HG03139 (cell line): ENCODE results near the gene SUSD3.

Source experiments
- ATAC-seq: cut with Tn5 transposase; IDR thresholded peaks from one replicate; pipeline ENCODE4 v1.9.1; 2021; ENCODE audit not compliant: unreplicated experiment

SUSD3 gene

DNA sequence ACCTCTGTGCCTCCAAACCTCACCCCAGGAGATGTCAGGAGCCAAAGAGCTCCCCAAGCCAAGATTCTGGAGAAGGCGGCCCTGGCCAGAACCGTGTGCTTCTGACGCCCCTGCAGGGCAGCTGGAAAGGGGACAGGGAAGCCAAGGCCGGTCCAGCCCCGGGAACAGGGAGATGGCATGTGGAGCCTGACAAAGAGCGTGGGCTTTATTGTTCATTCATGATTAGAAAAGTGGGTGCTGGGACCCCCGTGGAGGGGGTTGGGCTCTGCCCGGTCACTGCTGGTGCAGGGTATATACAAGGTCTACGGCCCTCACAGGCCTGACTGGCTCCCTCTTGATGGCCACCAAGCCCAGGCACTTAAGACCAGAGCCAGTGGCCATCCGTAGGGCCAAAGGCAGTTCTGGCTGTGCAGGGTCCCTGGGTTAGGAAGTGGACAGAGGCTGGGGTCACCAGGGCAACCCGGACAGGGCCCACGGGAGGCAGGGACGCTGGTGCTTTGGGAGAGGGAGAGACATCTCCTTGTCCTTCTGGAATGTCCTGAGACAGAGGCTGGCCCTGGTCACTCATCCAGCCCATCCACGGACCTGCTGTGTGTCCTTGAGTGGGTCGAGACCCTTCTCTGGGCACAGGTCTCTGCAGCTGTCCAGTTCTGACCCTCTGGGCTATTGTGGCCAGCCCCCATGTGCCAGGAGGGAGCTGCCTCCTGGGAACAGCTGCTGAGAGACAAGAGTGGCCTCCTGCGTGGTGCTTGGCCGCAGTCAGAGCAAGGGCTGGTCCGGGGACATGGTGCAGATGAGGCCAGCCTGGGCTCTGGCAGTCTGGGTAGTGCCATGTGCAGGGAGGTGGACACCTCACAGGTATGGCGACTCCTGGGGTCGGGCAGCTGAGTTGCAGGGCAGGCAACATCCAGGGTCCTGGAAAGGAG is 63.1 kb downstream of the SUSD3 start:
- ATAC-seq: no peak

DNA sequence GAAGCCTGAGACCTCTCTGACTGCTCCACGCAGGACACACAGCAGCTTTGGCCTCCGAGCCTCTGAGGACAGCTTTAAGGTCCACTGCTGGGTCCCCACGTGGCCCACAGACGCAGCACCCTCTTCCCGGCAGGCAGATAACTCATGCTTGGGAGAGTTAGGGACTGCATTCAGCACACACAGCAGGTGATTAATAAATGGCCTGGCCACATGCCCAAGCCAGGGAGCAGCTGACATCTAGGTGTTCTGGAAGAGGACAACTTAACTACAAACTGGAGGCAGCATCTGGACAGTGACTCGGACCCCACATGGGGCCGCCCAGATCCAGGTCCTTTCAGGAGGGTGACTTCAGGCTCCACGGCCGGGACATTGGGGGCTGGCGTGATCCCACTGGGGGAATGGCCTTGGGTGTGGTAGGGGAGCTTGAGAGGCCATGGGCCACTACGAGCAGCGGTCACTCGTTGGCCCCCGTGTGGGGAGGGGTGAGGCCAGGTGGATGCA is 64.3 kb downstream of the SUSD3 start:
- no peak for ATAC-seq

DNA sequence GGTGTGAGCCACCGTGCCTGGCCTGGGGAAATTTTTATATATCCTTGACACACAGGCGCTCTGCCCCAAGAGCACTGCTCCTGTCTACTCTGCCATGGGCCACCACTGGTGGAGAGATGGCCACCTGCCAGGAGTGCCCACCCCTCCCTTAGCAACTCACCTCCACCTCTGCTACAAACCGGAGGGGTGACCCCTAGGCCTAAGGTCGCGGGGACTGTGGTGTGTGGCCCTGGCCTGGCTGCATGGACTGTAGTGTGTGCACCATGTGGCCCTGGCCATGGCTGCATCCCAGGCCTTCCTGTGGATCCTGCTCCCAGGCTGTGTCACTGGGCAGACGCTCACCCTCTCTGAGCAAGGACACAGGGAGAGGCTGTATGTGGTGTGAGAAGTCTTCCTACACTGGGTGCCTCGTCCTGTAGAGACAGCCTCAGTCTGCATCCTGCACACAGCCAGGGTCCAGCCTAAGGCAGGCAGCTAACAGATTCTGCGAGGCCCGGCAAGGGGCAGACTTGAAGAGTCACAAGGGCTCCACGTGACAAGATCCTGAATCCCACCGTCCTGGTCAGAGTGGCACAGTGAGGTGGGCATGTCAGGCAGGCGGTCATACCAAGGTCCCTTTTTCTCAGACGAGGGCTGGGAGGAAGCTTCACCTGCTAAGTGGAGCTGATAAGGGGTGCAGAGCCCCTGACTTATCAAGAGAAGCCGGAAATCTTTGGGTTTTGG is 65.2 kb downstream of the SUSD3 start:
- no peak for ATAC-seq

DNA sequence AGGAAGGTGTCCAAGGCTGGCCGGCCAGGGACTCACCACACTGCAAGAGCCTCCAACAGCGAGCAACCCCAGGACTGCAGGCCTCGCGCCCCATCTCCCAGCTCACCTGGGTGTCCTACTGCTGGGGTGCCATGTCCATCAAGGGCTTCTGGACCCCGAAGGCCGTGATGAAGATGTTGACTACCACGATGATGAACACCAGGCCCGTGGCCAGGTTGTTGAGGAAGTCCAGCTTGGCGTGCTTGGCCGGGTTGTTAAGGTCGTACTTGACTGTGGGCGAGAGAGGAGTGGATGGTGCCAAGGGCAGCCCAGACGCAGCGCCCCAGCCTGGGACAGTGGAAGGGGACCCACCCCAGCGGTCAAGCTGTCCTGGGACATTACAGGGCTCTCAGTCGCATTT is 66.3 kb downstream of the SUSD3 start:
- no peak for ATAC-seq

DNA sequence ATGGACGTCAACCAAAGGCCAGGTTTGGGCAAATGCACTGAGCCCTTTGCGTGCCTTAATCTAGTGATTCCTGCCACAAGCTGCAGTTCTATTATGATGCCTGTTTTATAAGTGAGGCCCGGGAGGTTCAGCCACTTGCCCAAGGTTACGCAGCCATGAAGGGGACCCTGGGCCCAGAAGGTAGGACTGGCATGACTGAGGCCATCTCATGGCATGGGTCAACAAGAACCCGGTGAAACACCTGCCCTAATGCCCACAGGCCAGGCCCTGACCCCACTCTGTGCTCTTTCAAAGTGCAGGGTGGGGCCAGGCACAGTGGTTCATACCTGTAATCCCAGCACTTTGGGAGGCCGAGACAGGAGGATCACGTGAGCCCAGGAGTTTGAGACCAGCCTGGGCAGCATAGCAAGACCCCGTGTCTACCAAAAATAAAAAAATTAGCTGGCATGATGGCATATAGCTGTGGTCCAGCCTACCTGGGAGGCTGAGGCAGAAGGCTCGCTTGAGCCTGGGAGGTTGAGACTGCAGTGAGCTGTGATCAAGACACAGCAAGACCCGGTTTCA is 66.9 kb downstream of the SUSD3 start:
- no peak for ATAC-seq

DNA sequence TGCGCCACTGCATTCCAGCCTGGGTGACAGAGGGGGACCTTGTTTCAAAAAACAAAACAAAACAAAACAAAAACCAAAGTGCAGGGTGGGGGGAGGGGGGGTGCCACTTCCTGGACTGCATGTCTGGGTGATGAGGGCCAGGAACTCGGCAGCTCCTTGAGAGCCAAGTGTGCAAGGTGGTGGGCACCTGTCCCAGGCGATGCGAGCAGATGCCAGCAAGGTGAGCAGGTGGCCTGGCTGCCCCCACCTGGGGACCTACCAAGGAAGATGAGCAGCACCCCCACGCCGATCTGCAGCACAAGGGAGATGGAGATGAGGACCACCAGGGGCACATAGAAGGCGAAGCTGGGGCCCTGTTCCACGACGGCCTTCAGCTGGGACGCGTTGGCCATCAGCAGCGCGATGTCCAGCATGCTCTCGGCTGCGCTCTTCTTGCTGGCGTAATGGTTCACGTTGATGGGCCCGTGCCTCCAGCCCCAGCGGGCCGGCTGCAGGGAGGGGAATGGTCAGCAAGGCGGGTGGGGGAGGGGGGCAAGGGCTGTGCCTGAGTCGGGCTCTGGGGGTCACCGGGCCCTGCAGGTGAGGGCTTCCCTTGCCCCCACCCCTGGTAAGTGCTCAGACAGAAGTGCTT is 67.8 kb downstream of the SUSD3 start:
- no peak for ATAC-seq

DNA sequence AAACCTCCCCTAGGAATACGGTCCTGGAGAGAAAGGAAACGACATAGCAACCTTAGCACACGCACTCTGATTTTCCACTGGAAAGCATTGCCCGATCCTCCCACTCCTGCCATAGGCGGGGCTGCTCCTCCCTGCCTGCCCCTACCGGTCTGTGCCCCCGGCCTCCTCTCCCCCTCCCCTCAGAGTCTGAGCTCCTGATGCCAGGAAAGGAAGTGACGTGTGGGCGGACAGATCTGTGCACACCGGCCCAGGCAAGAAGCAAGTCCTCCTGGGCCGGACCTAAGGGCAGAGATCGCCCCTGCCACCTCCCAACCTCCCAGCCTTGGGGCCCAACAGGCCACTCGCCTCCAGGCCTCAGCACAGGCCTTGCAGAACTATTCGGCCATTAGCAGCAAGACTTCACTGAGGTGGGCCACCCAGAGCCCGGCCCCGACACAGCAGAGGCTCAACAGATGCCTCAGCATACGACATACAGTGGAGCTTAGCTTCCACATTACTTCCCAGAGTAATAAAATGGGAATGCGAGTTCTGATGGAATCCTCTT is 68.4 kb downstream of the SUSD3 start:
- no peak for ATAC-seq

DNA sequence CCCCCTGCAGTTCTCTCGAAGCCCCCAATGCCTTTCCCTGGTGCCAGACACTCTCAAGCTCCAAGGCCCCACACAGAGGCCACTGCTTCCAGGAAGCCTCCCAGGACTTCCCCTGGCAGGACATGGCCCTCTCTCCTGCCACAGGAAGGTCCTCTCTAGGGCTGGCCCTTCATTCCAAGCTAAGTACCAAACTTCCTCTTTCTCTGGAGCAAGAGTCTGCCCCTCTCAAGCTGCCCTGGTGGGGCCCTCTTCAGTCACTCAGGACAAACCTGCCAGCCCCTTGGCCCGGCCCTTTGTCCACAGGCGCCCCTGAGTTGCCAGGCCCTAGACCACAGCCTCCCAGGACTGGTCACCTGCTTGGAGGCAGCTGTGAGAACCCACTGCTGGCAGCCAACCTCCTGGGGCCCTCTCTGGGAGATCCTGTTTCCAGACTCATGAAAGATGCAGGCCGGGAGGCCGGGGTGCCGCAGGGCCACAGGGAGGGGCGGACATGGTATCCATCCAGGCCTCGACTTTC is 69.0 kb downstream of the SUSD3 start:
- ATAC-seq: no peak

DNA sequence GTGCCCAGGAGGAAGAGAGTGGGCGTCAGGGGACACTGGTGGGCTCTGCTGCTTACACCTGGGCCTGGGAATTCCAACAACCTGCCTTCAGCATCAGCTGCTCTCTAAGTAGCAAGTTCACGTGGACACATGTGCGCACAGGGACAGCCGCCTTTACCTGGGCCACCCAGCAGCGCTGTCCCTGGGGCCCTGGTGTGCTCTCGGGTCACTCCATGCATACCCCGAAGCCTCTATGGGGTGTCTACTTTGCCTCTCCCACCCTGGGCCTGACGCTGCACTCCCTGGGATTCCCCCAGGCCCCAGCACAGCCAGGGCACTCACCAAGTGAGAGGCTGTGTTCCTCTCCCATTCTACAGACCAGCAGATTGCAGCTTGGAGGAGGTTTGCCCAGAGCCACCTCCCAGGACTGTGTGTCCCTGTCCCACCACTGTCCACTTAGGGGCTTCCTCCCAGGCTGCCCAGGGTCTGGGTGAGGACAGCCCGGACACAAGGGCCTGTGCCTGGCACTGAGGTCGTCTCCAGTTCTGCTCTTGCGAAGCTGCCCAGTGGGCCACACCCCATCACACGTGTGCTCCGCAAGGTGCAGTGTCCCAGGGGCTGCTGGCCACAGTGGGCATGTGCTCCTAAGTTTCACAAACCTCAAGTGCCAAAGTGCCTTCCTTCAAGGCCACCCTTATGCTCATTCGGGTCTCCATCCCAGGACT is 69.7 kb downstream of the SUSD3 start:
- no peak for ATAC-seq

DNA sequence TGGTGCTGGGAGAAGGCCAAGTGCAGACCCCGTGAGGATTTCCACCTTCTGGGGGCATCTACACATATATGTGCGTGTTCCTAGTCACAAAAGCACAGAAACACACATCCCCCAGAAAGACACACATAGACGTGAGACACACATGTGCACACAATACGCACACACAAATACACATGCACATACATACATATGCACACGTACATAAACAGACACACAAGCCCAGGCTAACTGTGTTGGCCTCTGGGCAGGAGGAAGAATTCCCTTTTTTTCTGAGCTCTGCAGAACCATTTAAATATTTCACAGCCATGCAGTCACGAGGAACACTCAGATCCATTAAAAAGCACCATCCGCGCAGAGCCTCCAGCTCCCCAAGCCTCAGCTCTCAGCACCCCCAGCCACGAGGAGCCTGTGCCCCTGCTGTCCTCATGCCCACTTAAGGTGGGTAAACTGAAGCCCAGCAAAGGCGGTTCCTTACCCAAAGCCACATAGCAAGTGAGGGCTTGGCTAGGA is 70.3 kb downstream of the SUSD3 start:
- no peak for ATAC-seq

DNA sequence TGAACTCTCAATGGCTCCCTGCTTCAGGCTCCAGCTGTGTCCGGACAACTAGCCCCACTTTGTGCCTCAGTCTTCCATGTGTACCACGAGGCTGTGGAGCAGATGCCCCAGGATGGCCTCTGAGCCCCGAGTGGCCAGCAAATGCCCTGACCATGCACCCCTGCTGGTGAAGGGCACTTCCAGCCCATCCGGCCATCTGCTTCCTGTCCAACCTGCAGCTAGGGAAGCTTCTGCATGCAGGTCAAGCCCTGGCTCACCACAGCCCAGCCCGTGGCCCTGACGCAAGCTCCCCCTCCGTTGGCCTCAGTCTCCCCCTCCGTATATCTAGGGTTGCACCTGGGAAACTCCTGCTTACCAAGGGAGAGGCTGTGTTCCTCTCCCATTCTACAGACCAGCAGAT is 70.8 kb downstream of the SUSD3 start:
- ATAC-seq: no peak

DNA sequence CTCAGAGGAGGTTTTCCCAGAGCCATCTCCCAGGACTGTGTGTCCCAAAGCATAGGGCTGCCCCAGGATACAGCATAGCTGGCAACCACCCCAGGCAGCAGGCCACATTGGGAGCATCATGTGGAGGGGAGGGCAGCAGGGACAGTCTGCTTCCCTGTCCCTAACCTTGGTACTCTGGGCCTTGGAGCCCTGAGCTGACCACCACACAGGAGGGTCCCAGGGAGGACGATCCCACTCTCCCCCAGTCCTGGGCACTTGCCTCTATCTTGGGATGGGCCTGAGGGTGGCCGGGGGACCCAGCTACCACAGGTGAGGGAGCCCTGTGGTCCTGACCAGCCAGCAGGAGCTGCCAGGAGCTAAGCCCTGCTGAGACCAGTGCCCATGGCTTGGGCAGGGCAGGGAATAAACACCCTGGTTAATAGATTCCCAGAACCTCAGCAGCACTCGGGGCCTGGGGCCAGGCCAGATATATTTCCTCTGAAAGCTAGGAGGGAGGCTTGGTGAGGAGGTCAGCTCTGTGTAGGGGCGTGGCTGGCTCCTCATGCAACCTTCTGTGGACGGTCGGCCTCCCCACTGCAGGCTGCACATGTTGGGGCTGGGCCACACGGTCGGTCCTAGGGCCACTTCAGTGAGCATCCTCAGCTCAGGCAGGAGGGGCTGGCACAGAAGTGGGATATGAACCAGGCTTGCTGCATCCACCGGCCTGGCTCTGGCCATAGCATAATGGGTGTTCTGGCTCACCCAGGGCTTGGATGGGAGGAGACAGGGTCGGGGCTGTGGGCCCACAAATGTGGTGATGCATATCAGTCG is 71.4 kb downstream of the SUSD3 start:
- ATAC-seq: no peak

DNA sequence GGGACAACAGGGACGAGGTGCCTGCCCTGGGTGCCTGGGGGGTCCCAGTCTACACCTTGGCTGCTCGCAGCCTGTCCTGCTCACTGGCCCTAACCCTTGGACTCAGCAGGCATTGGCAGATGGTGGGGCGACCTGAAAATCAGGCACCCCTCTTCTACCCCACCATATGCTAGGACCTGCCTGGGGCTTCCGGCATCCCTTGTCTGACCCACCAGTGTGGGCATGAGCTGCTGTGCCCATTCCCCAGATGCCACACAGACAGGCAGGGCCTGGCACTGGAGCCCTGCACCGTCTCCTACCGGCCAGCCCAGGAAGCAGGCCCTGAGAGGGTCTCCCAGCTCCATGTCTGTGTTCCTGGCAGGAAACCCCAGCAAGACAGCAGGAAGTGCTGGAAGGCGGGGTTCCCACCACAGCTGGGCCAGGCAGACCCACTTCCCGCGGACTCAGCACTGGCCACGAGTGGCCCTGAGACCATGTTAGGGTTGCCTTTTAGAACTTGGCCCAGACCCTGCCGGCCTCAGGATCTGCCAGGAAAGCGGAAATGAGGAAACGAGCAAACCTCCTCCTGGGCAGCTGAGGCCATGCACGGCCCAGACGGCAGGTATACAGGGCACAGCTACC is 72.5 kb downstream of the SUSD3 start:
- no peak for ATAC-seq

DNA sequence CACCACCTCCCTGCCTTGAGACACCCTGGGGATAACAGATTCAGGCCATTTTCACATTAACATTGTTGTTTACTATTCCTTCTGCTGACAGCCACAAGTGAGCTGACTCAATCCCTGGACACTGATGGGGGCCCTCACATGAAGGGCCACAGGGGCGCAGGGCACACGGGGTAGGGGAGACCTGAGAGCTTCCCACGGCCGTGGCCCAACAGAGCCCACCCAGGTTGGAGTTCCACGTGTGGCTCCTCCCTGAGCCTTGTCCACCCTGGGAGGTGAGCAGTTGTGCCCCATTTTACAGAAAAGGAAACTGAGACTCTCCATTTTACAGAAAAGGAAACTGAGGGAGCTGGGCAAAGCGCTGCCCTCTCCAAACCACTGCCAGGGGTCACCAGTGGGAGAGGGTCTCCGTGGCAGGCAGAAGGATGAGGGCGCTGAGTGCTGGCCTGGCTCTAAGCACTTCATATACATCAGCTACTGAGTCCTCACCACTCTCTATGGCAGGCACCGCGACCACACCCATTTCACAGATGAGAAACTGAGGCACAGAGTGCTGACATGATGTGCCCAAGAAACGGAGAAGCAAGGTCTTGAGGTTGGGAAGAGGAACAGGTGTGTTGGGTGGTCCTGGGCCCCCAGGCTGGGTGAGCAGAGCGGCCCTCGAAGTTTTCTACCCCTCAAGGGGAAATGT is 73.2 kb downstream of the SUSD3 start:
- ATAC-seq: no peak

DNA sequence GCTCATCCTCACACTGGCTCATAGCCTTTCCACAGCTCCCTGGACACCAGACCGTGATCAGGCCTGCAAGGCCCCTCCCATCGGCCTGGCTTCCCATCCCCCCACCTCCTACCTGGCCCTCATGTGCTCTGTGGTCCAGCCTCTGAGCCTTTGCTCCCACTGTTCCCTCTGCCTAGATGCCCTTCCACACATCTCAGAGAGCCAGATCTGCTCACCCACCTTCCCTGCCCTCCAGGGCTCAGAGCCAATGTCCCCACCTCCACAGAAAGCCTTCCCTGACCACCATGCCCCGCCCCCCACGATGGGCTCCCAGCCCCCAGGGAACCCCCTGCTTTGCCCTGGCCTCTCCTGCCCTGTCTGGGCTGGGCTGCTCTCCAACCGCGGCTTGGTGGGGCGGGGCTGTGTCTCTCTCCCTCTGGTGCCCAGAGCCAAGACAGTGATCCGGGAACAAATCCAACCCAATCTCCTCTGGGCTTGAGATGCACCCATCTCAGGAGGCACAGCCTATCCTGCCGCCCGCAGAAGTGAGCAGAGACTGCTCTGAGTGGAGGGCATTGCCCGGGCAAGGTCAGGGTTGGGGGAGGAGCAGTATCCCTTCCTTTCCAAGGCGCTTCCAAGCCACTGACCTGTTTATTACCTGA is 73.9 kb downstream of the SUSD3 start:
- ATAC-seq: no peak

DNA sequence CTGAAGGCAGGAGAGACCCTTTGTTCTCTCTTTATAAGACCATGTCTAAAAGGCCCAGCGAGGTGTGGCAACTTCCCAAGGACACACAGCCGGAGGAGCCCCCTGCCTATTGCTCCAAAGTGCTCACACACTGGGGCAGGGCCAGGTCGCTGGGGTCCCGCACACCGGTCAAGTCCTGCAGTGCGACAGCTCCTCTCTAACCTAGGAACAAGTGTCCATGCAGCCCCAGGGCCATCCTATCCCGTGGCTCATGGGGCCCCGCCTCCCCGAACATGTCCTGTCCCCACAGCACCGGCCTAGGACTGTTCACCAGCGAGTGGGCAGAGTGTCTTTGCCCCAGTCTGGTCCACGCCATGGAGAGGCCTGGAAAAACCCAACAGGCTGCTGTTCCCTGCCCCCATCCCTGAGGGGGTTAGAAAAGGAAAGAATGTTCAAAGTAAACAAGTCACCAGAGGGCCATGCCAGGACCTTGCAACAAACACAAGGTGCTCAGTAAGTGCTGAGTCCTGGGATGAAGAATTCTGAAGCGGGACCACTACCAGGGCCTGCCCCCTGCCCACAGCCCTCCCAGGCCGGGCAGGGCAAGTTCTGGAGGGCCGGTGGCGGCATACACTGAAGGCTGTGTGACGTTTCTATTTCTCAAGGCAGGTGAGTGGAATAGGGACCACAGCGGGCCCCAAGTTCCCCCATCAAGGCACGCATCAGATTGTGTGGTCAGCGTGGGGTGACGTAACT is 74.6 kb downstream of the SUSD3 start:
- no peak for ATAC-seq

DNA sequence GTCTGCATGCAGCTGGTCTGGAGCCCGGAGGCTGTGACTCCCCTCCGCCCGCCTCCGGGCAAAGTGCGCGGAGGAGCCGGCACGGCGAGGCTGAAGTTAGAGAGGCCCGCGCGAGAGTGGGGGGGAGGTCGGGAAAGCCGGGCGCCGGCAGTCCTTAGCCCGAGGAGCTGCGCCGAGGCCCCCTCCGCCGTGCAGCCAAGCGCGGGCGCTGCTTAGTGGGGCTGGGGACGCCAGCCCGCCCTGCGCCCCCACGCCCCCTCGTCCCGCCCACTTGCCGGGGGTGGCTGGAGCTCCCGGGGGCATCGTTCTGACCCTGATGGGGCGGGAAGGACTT is 75.1 kb downstream of the SUSD3 start:
- ATAC-seq: peak; percentile 29
